ENCODE data around the gene NLRC5.
"Not testable (repeated sequence)": the region's sequence is repeated elsewhere in the genome, so short reads cannot be mapped to it uniquely, and the experiment has no call there.

The NLRC5 gene

DNA sequence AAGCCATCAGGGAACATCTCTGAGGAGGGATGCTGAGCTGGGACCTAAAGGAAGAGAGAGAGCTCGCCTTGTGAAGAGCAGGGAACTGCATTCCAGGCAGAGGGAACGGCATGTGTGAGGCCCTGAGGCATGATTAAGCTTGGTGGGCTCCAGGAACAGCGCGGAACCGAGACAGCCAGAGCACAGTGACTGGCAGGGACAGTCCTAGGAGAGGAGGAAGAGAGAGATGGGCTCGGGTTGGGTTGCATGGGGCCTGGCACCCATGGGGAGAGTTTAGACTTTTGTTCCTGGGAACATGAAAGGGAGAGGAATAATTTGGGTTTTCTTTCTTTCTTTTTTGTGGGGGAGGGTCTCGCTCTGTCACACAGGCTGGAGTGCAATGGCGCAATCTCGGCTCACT, 63.8 kb downstream of the NLRC5 start:
- DNase-seq, result no peak

- DNase-seq, result no peak
Measured at GRCh38 chr16:57054338-57054737, 65.0 kb downstream of the NLRC5 start.

DNA sequence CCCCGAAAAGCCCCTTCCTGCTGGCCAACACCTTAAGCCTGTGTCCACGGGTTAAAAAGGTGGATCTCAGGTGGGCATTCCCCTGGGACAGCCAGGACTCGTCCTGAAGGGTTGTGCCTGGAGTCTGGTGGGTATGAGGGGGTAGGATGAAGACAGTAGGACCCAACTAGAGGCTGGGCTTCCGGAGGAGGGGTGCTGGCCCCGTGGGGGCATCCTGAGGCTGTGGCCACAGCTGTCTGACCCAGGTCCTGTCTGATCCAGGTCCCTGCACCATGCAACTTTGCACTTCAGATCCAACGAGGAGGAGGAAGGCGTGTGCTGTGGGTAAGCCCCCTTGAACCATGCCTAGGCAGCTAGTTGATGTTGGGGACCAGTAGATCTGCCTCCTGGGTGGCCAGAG, 65.4 kb downstream of the NLRC5 start:
- no peak for DNase-seq

GRCh38 chr16:57055671-57056070, 66.3 kb downstream of the NLRC5 start:
- DNase-seq, result no peak

GRCh38 chr16:57058291-57058861, 69.0 kb downstream of the NLRC5 start:
- no peak for DNase-seq

GRCh38 chr16:57060323-57061083, 71.1 kb downstream of the NLRC5 start:
- no peak for DNase-seq

DNA sequence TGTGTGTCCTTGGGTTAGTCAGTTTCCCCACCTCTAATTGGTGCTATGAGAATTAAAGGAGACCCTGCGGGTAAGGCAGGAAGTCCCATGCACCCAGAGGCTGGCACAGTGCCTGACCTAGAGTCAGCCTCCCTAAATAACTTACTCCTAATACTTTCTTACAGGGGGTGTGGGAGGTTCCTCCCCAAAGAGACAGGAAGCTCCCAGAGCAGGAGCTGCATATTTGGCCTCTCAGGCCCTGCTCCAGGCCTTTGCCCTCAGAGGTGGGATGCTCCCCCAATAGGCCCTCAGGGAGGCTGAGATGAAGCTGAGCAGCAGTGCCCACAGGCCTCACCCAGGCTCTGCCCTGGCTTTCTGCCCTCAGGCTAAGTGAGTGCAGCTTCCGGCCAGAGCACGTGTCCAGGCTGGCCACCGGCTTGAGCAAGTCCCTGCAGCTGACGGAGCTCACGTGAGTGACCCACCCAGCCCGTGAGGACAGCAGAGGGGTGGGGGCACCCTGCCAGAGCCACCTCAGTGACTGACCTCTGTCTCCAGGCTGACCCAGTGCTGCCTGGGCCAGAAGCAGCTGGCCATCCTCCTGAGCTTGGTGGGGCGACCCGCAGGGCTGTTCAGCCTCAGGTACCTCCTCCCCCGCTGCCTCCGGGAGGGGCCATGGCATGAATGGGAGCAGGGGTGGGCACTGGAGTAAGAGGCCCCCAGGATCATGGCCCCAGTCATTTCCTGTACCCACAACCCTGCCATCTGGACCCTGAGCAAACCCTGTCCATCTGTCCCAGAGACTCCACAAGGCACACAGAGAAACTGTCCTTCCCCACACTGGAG, 71.9 kb downstream of the NLRC5 start:
- DNase-seq, result no peak

DNA sequence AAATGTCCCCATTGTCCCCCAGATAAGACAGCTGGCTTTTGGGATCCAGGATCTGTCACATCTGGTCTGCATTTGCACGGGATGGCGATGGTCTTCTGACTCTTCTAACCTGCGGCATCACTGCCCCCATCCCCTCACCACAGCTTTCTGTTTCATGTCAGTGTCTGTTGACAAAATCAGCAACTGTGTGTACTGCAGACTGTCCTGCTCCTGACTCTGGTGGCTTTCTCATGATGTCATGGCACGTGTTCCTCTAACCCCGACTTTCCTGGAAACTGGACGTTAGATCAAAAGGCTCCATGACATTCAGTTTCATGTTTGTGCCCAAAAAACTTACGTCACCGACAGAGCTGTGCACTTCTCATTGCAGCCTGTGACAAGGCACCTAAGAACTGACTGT, 73.0 kb downstream of the NLRC5 start:
- DNase-seq, result no peak

DNA sequence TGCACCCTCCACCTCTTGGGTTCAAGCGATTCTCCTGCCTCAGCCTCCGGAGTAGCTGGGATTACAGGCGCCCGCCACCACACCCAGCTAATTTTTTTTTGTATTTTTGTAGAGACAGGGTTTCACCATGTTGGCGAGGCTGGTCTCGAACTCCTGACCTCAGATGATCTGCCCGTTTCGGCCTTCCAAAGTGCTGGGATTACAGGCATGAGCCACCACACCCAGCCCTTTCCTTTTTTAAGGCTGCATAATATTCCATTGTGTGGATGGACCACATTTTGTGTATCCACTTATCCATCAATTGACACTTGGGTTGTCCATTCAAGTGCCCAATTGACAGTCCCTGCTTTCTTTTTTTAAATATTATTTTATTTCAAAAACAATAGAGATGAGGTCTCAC, 73.8 kb downstream of the NLRC5 start:
- not testable (repeated sequence) for DNase-seq

- DNase-seq, result no peak
Measured at GRCh38 chr16:57064995-57065394, 75.6 kb downstream of the NLRC5 start.

- DNase-seq, result no peak
Measured at GRCh38 chr16:57066625-57067024, 77.3 kb downstream of the NLRC5 start.

DNA sequence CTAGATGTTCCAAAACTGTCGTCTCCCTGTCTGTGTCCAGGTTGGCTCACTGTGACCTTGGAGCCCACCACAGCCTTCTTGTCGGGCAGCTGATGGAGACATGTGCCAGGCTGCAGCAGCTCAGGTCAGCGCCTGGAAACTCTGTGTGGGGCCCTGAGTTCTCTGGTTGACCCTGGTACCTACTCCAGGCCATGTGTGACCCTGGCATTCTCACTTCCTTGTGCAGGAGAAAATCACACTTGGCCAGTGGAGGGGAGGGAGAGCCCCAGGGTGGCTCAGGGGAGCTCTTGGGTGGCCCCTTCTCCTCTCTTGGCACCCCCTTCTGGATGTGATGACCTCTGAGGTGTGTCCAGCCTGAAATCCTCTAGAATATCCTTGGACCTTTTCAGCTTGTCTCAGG, 78.0 kb downstream of the NLRC5 start:
- no peak for DNase-seq

DNA sequence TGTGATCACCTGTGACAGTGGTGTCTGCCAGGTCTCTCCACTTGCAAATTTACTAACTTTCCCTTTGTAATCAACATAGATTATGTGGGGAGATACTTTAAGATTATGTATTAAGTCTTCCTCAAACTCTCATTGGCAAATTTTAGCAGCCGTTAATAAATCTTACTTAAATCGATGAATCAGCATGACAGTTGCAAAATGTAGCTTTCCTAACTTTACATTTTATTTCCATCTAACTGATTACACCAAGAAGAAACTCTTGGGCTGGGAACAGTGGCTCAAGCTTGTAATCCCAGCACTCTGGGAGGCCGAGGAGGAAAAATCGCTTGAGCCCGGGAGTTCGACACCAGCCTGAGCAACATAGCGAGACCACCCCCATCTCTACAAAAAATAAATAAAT, 79.7 kb downstream of the NLRC5 start:
- no peak for DNase-seq

DNA sequence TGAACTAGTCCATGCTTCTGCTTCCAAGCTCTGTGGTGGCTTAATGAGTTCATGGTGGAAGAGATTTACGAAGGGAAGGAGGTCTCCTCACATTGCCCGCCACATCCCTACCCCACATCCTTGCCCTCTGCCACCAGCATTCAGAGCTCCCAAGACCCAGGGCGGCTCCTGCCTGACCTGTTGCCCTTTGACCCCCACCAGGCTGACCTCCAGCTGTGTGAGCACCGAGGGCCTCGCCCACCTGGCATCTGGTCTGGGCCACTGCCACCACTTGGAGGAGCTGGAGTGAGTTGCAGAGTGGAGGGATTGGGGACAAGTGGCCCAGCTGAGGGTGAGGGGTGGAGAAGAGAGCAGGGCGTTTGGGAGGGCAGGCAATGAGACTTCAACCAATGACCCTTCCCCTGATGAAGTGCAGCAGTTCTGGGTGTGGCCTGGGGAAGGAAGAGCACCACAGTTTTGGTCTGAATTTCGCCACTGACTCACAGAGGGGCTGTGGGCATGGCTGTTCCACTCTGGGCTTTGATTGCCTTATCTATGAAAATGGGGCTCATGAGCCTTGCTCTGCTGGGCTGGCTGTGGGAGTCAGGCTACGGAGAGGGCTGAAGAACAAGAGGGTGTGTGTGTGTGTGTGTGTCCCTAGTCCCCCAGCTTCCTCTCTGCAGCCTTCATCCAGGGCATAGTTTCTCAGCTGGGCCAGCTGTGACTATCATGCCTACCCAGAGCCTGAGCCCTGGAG, 80.4 kb downstream of the NLRC5 start:
- no peak for DNase-seq

- DNase-seq, result no peak
Measured at GRCh38 chr16:57070424-57070823, 81.1 kb downstream of the NLRC5 start.

GRCh38 chr16:57071081-57071732, 81.8 kb downstream of the NLRC5 start:
- not testable (repeated sequence) for DNase-seq

DNA sequence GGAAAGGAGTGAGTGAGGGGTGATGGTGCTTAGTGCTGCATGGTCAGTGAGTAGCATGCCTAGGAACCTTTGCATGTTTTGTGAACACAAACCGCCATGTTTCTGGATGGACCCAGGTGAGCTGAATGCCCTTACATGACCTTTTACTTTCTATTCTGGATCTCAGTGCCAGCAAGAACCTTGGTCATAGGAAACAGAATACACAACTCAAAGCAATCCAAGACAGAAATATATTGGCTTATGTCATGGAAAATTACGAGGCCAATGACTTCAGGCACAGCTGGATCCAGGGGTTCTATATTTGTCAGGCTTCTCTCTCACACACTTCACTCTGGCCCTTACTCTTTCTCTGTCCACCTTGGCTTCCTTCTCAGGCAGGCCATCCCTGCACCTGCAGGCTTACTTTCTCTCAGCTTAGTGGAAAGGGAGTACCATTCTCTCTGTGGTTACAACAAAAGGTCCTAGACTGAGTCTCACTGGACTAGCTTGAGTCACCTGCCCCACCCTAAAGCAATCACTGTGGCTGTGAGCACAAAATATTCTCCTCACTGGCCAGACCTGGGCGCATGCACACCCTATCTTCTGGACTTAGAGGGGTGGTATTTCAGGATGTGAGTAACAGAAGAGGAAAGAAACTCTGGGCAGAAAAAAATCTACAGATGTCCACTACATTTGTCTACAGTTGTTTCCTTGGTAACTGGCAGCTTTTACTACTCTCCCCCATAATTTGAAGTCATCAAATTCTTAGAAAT, 82.7 kb downstream of the NLRC5 start:
- no peak for DNase-seq

- DNase-seq, result no peak
Measured at GRCh38 chr16:57072616-57073275, 83.4 kb downstream of the NLRC5 start.

- DNase-seq, result no peak
Measured at GRCh38 chr16:57077714-57078113, 88.4 kb downstream of the NLRC5 start.

DNA sequence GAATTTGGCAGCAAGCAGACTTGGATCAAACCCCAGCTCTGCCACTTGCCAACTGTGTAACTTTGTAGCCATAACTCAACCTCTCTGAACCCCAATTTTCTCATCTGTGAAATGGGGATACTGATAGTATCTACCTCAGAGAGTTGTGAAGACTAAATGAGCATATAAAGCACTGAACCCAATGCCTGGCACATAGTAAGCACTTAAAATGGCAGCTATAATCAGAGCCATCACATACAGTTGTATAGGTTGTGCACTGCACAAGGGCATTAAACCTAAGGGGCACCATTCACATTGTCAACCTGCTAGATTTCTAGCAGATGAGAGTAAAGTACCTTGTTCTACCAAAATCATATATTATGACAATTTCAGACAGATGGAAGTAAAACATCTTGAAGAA, 92.4 kb downstream of the NLRC5 start:
- no peak for DNase-seq

DNA sequence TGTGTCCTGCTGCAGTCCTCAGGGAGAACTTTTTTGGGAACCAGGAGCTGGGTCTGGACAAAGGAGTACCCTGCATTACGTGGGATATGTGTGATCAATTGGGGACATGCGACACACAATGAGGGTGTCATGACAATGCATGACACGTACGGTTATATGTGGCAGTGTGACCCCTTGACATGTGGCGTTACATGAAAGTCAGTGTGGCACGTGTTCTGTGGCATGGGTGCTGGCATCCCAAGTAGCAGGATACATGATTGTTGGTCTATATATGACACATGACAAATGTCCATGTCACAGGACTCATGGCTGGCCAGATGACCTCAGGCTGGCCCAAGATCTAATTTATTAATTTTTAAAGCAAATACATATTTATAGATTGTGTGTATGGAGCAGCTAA, 93.3 kb downstream of the NLRC5 start:
- DNase-seq, result no peak
